SIG-M5 (cell line): ENCODE measurements around the gene SSU72.
"Not testable (repeated sequence)": the region's sequence is repeated elsewhere in the genome, so short reads cannot be mapped to it uniquely, and the experiment has no call there.

Experiments
- DNase-seq: peaks from one replicate; lab custom pipeline; 2025; lab: John Stamatoyannopoulos, UW

Gene SSU72

DNA sequence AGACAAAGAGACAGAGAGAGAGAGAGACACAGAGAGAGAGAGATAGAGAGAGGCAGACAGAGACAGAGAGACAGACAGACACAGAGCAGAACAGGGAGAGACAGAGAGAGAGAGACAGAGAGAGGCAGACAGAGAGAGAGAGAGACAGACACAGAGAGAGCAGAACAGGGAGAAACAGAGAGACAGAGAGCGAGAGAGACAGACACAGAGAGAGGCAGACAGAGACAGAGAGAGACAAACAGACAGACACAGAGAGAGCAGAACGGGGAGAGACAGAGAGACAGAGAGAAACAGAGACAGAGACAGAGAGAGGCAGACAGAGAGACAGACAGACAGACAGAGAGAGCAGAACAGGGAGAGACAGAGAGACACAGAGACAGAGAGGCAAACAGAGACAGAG, 20.7 kb upstream of the SSU72 start:
- not testable (repeated sequence) for DNase-seq

GRCh38 chr1:1594602-1595260, 20.1 kb upstream of the SSU72 start:
- DNase-seq, result no peak

DNA sequence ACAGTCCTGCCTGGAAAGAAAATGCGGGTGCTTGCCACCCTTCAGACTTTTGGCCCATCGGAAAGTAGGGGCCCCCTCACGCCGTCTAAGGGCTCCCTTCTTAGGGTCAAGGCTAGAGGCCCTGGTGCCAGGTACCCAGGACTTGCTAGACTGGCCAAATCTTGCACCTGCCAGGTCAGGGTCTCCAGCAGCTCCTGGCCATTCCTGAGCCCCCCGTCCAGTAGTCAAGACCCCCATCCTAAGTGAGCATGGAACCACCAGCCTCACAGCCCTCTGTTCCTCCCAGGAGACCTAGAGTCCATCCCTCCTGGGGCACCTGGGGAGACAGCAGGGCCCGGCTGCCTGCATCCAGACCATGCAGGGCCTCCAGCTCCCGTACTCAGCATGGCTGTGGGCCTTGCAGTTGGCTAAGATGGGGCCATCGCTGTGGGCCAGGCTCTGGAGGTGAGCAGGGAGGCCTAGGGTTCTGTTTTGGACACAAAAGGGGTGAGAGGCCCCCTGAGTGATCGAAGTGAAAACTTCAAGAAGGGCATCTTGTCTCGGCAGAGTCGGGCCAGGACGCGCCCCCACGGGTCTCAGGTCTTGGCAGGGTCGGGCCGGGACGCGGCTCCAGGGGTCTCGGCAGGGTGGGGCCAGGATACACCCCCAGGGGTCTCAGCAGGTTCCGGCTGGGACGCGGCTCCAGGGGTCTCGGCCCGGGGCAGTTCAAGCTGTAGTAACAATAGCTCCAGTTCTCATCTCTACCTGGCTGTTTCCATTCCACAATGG, 19.4 kb upstream of the SSU72 start:
- DNase-seq, result no peak

DNA sequence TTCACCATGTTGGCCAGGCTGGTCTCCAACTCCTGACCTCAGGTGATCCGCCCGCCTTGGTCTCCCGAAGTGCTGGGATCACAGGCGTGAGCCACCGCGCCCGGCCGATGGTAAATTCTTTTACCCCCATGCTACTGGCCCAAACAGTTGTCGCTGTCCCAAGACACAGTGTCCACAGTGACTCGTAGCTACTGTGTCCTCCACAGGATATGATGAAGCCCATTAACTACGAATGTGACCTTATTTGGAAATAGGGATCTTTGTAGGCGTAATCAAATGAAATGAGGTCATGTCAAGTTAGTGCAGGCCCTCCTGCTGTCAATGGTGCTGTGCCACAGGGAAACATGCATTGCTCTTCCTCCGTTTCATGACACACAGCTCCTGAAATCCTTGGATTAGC, 16.8 kb upstream of the SSU72 start:
- no peak for DNase-seq

DNA sequence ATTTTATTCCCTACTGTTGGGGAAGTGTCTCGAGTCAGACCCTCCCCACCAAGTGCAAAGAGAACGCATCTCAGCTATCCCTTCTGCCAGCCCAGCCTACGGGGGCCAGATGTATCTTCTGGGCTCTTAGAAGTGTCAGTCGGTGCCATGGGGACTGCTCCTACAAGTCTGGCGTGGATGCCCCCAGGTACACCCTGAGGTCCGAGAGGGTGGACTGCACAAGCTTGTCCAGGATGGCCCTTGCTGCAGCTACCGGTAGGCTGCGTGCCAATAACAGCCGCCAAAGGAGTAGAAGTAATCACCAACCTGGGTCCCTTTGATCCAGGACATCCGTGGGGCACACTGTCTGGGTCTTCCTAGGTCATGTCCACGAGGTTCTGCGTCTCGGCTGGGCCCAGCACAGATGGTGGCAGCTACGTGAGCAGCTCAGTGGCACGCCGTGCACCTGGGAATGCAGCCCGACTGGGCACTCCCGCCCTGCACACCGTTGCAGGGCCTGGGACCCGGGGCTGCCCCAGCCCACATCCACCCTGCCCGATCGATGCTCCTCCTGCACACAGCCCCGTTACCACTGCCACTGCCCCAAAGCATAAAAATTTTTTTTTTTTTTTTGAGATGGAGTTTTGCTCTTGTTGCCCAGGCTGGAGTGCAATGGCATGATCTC, 8.8 kb upstream of the SSU72 start:
- no peak for DNase-seq

GRCh38 chr1:1582585-1583346, 8.1 kb upstream of the SSU72 start:
- DNase-seq, result no peak

DNA sequence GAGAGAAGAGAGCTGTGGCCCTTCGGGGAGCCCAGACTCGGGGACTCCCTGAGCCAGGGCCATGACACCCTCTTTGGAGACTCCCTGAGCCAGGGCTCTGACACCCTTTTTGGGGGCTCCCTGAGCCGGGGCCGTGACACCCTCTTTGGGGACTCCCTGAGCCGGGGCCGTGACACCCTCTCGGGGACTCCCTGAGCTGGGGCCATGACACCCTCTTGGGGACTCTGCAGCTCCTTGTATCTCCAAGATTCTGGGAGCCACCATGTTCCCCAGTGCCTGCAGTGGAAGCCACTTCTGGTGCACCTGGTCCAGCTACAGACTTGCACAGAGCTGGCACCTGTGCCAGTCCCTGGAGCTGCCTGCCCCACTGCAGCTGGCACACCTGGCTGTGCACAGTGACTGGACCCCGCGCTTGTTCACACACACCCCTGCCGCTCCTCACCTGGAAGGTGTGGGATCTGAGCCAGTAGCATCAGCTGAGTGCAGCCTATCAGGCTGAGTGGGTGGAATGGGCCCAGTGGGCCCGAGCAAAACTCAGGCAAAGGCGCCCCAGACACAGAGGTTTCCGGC, 3.8 kb upstream of the SSU72 start:
- DNase-seq, result no peak

DNA sequence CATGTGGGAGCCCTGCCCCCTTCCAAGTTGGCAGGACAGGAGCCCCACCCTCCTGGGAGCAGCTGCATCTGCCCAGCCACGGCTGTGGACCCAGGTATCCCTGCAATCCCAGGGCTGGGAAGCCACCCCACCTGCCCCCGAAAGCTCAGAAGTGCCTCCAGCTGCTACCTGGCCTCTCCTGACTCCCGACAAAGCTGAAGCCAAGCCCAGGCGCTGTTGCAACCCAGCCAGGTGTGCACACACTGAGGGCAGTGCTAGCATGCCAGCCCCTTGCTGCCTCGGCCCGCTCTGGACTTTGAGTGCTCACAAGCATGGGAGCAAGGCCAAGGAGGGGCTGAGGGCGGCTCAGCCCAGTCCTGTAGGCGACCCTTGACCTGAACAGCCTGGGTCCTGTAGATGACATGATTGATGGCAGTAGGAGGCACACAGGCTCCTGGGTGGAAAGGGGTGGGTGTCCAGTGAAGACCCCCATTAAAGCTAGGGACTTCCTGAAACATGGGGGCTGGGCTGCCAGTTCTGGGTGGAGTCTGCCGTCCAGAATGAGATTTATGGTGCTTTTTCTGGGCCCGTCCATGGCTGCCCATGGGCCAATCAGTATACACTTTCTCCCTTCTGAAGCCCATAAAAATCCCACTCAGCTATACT, 2.8 kb upstream of the SSU72 start:
- DNase-seq, result no peak

- no peak for DNase-seq
Observed at GRCh38 chr1:1573843-1574720, 581 bp downstream of the SSU72 start.

GRCh38 chr1:1569341-1569740, 5.3 kb downstream of the SSU72 start:
- no peak for DNase-seq

DNA sequence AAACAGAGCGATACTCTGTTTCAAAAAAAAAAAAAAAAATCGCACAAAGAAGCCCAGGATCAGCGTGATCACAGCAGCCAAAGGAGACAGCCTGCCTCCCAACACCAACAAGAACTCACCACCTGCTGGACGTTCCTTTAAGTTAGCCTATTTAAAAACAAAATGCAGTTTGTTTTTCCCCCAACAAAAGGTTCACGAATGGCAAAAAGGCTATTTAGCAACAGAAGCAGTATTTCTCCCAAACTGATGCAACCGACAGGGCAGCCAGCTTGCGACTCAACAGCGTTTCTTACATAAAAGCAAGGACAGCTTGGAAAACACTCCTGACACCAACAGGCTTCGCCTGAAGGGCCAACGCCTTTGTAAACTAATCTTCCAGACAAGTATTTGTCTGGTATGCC, 6.8 kb downstream of the SSU72 start:
- no peak for DNase-seq

DNA sequence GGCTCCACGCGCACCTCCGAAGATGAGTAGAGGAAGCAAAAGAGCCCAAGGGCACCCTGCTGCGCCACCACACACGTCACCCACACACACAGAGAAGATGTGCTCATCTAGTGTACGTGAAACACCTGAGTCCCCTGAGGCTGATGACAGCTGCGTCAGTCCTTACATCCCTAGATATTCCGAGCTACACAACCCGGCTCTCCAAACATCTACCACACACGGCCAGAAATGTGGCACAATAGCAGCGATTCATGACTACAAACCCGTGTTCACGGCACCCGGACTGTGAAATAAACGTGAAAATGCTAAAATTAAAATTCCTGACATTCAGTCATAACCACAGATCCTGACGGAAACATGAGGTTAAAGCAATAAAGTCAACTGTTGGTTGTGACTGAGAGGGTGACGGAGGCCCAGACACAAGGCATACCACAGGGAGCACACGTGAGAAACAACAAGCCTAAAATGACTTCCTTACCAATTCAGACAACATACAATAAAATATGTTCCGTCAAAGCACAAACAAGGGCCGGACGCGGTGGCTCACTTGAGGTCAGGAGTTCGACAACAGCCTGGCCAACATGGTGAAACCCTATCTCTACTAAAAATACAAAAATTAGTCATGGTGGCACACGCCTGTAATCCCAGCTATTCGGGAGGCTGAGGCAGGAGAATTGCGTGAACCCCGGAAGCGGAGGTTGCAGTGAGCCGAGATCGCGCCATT, 7.3 kb downstream of the SSU72 start:
- no peak for DNase-seq

DNA sequence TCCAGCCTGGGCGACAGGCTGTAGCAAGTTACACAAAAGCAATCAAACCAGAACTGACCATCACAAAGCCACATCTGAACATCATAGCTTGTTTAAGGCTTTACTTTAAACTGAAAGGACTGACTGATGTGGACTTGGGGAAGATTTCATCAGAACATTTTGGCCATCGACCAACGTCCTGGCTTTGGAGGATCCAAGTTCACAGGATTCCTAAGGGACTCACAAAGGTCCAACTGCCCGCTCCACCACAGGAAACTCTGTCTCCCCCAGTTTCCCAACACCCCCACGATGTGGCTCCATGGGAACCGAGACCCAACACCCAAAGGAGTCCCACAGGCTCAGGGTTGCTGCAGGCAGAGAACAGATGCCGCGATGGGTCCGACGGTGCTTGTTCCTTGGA, 9.3 kb downstream of the SSU72 start:
- DNase-seq, result no peak

- DNase-seq, result no peak
Observed at GRCh38 chr1:1564268-1564667, 10.4 kb downstream of the SSU72 start.

DNA sequence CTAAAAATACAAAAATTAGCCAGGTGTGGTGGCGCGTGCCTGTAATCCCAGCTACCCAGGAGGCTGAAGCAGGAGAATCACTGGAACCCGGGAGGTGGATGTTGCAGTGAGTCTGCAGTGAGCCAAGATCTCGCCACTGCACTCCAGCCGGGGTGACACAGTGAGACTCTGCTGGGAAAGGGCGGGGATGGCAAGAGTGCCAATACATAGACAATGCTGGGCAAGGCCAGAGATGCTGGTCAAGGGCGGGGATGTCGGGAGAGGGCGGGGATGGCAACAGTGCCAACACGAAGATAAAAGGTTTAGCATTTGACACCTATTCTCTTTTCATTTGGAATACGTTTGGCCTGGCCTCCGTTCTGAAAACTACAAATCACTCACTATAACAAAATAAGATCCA, 11.0 kb downstream of the SSU72 start:
- DNase-seq, result no peak

GRCh38 chr1:1562556-1563195, 12.0 kb downstream of the SSU72 start:
- no peak for DNase-seq

- DNase-seq, result no peak
Observed at GRCh38 chr1:1561801-1562470, 12.7 kb downstream of the SSU72 start.

- DNase-seq, result no peak
Observed at GRCh38 chr1:1560178-1560577, 14.5 kb downstream of the SSU72 start.

- no peak for DNase-seq
Observed at GRCh38 chr1:1559066-1559465, 15.6 kb downstream of the SSU72 start.
